Measurements from ENCODE around the gene HPCA.

GRCh38 chr1:32868806-32869455 lies 17.4 kb upstream of the HPCA start:
- TF ChIP-seq CTCF (IDR thresholded peaks at IDR 0.05) (no peak), POLR2A (IDR thresholded peaks at IDR 0.05) (no peak)
